Activated CD4-positive, alpha-beta memory T cell treated with anti-CD3 and anti-CD28 coated beads, Interleukin-2, amount 10 ng/mL, durations not matched to agents 7 days and 5 days (primary cell): ENCODE results near the gene MLXIP. TPM values are rescaled to one million over a fixed set of nuclear protein-coding genes. Genes with fewer than 3 reads are reported as not detected.

ENCODE experiments used
- CTCF ChIA-PET: fragments of 350-600 bp; sonication (Branson Sonifier 250); formaldehyde crosslinking; loops from one replicate; lab custom pipeline; 2021; ENCODE audit warnings: antibody characterized with exemption, inconsistent platforms; lab: Charles Lee
- POLR2A ChIA-PET: fragments of 350-600 bp; sonication (Branson Sonifier 250); formaldehyde crosslinking; loops from one replicate; lab custom pipeline; 2021; ENCODE audit warnings: antibody characterized with exemption; lab: Charles Lee
- DNase-seq: peaks from one replicate; pipeline ENCODE4 v3.0.0-alpha.2; 2020
- H3K27ac Mint-ChIP-seq: one replicate; pipeline ENCODE4 v1.8.0; 2021; ENCODE audit warnings: mild to moderate bottlenecking, mixed read lengths
- H3K27me3 Mint-ChIP-seq: one replicate; pipeline ENCODE4 v1.8.0; 2021; ENCODE audit warnings: mixed read lengths
- H3K36me3 Mint-ChIP-seq: one replicate; pipeline ENCODE4 v1.8.0; 2021; ENCODE audit warnings: low read depth, mixed read lengths
- H3K4me1 Mint-ChIP-seq: one replicate; pipeline ENCODE4 v1.8.0; 2021; ENCODE audit warnings: mixed read lengths
- H3K4me3 Mint-ChIP-seq: one replicate; pipeline ENCODE4 v1.8.0; 2021; ENCODE audit warnings: mild to moderate bottlenecking, mixed read lengths
- H3K9me3 Mint-ChIP-seq: one replicate; pipeline ENCODE4 v1.8.0; 2021; ENCODE audit warnings: mixed read lengths
- total RNA-seq, 2 experiments: library from RNA; stranded (reverse); gene quantifications; one replicate each; pipeline ENCODE4 v1.2.3, GENCODE V29; 2021

The MLXIP gene
- total RNA-seq, 2 experiments from 2014 or later = 26.0 to 29.6 TPM

GRCh38 chr12:122139266-122139665, 60.7 kb downstream of the MLXIP start:
- no peaks in the 10 kb centered on the region for H3K9me3 Mint-ChIP-seq
- no peak overlapping the region for H3K4me3 Mint-ChIP-seq
- H3K4me1 Mint-ChIP-seq = no peaks in the 10 kb centered on the region
- DNase-seq = no peak
- no peak overlapping the region for H3K27ac Mint-ChIP-seq
- CTCF ChIA-PET = no interaction called here
- no peaks in the 10 kb centered on the region for H3K27me3 Mint-ChIP-seq
- peaks cover 10% of the 10 kb centered on the region for H3K36me3 Mint-ChIP-seq
- POLR2A ChIA-PET = no interaction called here

GRCh38 chr12:122139941-122140340, 61.4 kb downstream of the MLXIP start:
- H3K36me3 Mint-ChIP-seq = peaks cover 9% of the 10 kb centered on the region
- H3K4me1 Mint-ChIP-seq = no peaks in the 10 kb centered on the region
- no peaks in the 10 kb centered on the region for H3K27me3 Mint-ChIP-seq
- ChIA-PET POLR2A (no interaction called here), CTCF (no interaction called here)
- H3K9me3 Mint-ChIP-seq = no peaks in the 10 kb centered on the region
- no peak overlapping the region for H3K4me3 Mint-ChIP-seq
- no peak overlapping the region for H3K27ac Mint-ChIP-seq
- no peak for DNase-seq

GRCh38 chr12:122140467-122141257, 62.1 kb downstream of the MLXIP start:
- Mint-ChIP-seq H3K27ac (no peak overlapping the region), H3K9me3 (no peaks in the 10 kb centered on the region), H3K4me3 (no peak overlapping the region), H3K36me3 (peaks cover 8% of the 10 kb centered on the region), H3K4me1 (no peaks in the 10 kb centered on the region), H3K27me3 (no peaks in the 10 kb centered on the region)
- DNase-seq = no peak
- ChIA-PET CTCF (no interaction called here), POLR2A (no interaction called here)

- Mint-ChIP-seq H3K27ac (no peak overlapping the region), H3K9me3 (no peaks in the 10 kb centered on the region), H3K4me1 (no peaks in the 10 kb centered on the region), H3K36me3 (peaks cover 8% of the 10 kb centered on the region), H3K27me3 (no peaks in the 10 kb centered on the region), H3K4me3 (no peak overlapping the region)
- ChIA-PET CTCF (interaction anchor here (0.6 kb wide), 1 partner anchor 147 kb away, joined by 7 read pairs; no protein-coding TSS in a partner anchor), POLR2A (no interaction called here)
- no peak for DNase-seq
Observed at GRCh38 chr12:122141911-122142725, 63.6 kb downstream of the MLXIP start.

GRCh38 chr12:122142857-122143256, 64.3 kb downstream of the MLXIP start:
- CTCF ChIA-PET = no interaction called here
- H3K4me3 Mint-ChIP-seq = no peak overlapping the region

GRCh38 chr12:122144885-122145284, 66.3 kb downstream of the MLXIP start:
- H3K4me1 Mint-ChIP-seq = no peaks in the 10 kb centered on the region
- peaks cover 5% of the 10 kb centered on the region for H3K36me3 Mint-ChIP-seq
- peaks cover 11% of the 10 kb centered on the region for H3K27me3 Mint-ChIP-seq
- no peak overlapping the region for H3K27ac Mint-ChIP-seq
- CTCF ChIA-PET = interaction anchor here (0.7 kb wide), 1 partner anchor 37 kb away, joined by 4 read pairs; no protein-coding TSS in a partner anchor
- no peak overlapping the region for H3K4me3 Mint-ChIP-seq
- POLR2A ChIA-PET = no interaction called here
- no peak for DNase-seq
- H3K9me3 Mint-ChIP-seq = no peaks in the 10 kb centered on the region

More at GRCh38 chr12:122142857-122143256, 64.3 kb downstream of the MLXIP start:
- Mint-ChIP-seq H3K36me3 (peaks cover 8% of the 10 kb centered on the region), H3K27me3 (no peaks in the 10 kb centered on the region), H3K9me3 (no peaks in the 10 kb centered on the region), H3K4me1 (no peaks in the 10 kb centered on the region), H3K27ac (no peak overlapping the region)
- DNase-seq = no peak
- POLR2A ChIA-PET = no interaction called here

- H3K4me1 Mint-ChIP-seq = no peaks in the 10 kb centered on the region
- H3K27ac Mint-ChIP-seq = no peak overlapping the region
- H3K27me3 Mint-ChIP-seq = peaks cover 15% of the 10 kb centered on the region
- DNase-seq = no peak
- H3K9me3 Mint-ChIP-seq = no peaks in the 10 kb centered on the region
- ChIA-PET CTCF (no interaction called here), POLR2A (no interaction called here)
- H3K36me3 Mint-ChIP-seq = peaks cover 2% of the 10 kb centered on the region
- no peak overlapping the region for H3K4me3 Mint-ChIP-seq
Observed at GRCh38 chr12:122145505-122146330, 67.2 kb downstream of the MLXIP start.

- no peaks in the 10 kb centered on the region for H3K9me3 Mint-ChIP-seq
- H3K4me3 Mint-ChIP-seq = no peak overlapping the region
- no peak for DNase-seq
- H3K4me1 Mint-ChIP-seq = no peaks in the 10 kb centered on the region
- ChIA-PET CTCF (no interaction called here), POLR2A (interaction anchor here (0.7 to 1.3 kb wide), 2 partner anchors 10 to 19 kb away, joined by 3 to 4 read pairs; no protein-coding TSS in a partner anchor)
- no peaks in the 10 kb centered on the region for H3K36me3 Mint-ChIP-seq
- H3K27me3 Mint-ChIP-seq = peaks cover 19% of the 10 kb centered on the region
- no peak overlapping the region for H3K27ac Mint-ChIP-seq
Observed at GRCh38 chr12:122147514-122148290, 69.1 kb downstream of the MLXIP start.

- peaks cover 27% of the 10 kb centered on the region for H3K27me3 Mint-ChIP-seq
- ChIA-PET POLR2A (interaction anchor here (1.3 kb wide), 1 partner anchor 18 kb away, joined by 4 read pairs; no protein-coding TSS in a partner anchor), CTCF (no interaction called here)
- no peaks in the 10 kb centered on the region for H3K4me1 Mint-ChIP-seq
- no peak overlapping the region for H3K4me3 Mint-ChIP-seq
- H3K9me3 Mint-ChIP-seq = no peaks in the 10 kb centered on the region
- H3K27ac Mint-ChIP-seq = no peak overlapping the region
- DNase-seq = no peak
- no peaks in the 10 kb centered on the region for H3K36me3 Mint-ChIP-seq
Observed at GRCh38 chr12:122148657-122149056, 70.1 kb downstream of the MLXIP start.

- ChIA-PET POLR2A (no interaction called here), CTCF (interaction anchor here (1.2 kb wide), 1 partner anchor 20 kb away, joined by 3 read pairs; no protein-coding TSS in a partner anchor)
- Mint-ChIP-seq H3K27me3 (peaks cover 30% of the 10 kb centered on the region), H3K27ac (no peak overlapping the region), H3K36me3 (no peaks in the 10 kb centered on the region), H3K4me3 (no peak overlapping the region), H3K4me1 (no peaks in the 10 kb centered on the region), H3K9me3 (no peaks in the 10 kb centered on the region)
- DNase-seq = no peak
Observed at GRCh38 chr12:122150127-122150681, 71.6 kb downstream of the MLXIP start.

- DNase-seq = no peak
- peaks cover 37% of the 10 kb centered on the region for H3K27me3 Mint-ChIP-seq
- H3K27ac Mint-ChIP-seq = no peak overlapping the region
- ChIA-PET CTCF (interaction anchor here (0.5 to 1.6 kb wide), 3 partner anchors 22 to 252 kb away, joined by 3 to 6 read pairs (median 4); no protein-coding TSS in a partner anchor), POLR2A (no interaction called here)
- no peaks in the 10 kb centered on the region for H3K4me1 Mint-ChIP-seq
- H3K4me3 Mint-ChIP-seq = no peak overlapping the region
- H3K36me3 Mint-ChIP-seq = no peaks in the 10 kb centered on the region
- H3K9me3 Mint-ChIP-seq = no peaks in the 10 kb centered on the region
Observed at GRCh38 chr12:122152754-122153153, 74.2 kb downstream of the MLXIP start.
